ENCODE data around the gene SMOC2.

The SMOC2 gene

GRCh38 chr6:168415098-168415992 is 25.6 kb upstream of the SMOC2 start:
- DNase-seq: no peak

DNA sequence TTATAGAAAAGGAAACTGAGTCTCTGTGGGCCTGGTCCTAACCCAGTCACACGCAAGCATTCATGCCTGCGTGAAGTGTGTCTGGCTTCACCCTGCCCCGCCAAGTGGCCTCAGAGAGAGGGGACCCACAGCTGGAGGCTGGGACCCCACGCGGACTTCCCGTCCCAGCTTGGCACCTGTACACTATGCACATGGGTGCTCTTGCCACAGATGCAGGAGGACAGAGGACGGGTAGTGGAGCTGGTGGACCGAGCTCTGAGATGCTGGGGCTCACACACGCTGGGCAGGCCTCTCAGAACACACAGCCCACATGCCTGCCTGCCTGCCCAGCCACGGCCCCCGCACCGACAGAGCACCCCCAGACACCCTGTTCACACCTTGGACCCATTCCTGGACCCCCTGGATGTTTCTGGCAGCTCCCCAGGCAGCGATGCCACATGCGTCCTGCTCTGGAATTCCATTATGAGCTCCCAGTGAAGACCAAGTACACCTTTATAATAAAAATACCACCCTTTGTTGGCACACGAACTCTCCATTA is 24.9 kb upstream of the SMOC2 start:
- no peak for DNase-seq

GRCh38 chr6:168416531-168416930 is 24.5 kb upstream of the SMOC2 start:
- DNase-seq: no peak

- no peak for DNase-seq
Measured at GRCh38 chr6:168417191-168417590, 23.8 kb upstream of the SMOC2 start.

DNA sequence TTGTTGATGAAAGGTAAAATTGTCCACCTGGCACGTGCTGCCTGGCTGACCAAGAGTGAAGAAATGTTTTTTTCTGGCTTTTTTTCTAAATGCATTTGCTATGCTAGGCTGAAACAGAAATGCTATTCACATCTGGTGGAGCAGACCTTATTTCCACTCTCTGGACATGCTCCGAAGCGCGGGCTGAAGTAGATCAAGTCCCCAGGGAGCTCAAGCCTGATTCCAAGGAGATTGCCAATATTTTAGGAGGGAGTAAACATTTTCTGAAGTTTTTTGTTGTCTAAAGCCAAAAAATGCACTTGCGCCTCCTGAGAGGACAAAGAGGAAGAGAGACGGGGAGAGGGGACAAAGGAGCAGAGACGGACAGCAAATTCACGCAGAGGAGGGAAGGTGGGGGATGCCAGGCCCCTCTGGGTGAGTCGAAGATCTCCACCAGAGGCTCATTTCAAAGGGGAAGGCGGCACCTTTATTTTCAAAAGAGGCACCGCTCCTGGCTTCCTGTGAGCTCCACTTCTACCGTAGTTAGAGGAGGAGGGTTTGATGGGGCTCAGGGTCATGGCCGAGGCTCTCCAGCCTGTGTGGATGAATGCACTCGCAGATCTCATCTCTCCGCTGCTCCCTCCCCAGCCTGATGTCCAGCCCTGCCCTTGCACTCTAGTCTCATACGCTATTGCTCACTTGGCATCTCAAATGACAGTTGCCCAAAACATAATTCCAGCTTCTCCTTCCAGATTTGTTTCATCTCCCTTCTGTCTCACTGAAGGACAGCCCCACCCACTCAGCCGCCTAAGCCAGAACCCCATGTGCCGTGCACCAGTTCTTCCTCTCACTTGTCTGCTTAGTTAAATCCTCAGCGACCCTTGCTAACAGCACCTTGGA is 23.1 kb upstream of the SMOC2 start:
- no peak for DNase-seq

DNA sequence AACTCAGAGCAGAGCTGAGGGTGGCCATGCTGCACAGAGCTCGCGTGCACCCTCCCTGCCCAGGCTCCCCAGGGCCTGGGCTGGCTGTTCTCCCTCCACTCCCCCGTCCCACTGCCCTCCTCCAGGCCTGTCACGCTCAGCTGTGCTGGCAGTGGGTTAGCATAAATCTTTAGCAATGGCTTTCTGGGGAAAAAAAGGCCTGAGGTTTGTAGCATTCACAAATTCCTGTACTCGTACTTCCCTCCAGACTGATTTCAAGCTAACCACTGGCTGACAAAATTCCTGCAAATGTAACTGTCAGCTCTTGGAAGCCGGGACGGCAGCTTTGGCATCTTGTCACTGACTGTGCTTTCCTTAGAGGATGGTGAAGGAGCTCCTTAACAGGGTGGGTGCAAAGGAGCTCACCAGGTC is 22.3 kb upstream of the SMOC2 start:
- DNase-seq: no peak

DNA sequence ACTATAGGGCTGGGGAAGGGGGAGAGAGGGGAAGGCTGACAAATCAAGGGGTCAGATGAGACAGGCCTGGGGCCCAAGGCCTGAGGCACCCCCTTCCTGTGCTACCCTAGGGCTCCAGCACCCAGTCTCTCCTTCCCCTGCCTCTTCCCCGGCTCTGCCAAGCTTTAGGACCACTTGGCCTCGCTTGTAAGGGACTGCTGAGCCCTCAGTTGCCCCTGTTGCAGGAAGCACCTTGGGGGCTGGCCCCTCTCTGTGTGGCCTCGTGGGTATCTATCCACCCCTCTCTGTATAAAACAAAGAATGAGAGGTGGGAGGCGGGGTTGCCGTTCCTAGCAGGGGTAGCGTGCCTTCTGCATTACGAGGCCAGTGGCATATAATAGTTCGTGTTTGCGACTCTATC is 21.4 kb upstream of the SMOC2 start:
- no peak for DNase-seq

- no peak for DNase-seq
Measured at GRCh38 chr6:168420084-168420483, 20.9 kb upstream of the SMOC2 start.

- no peak for DNase-seq
Measured at GRCh38 chr6:168420706-168421105, 20.3 kb upstream of the SMOC2 start.

- no peak for DNase-seq
Measured at GRCh38 chr6:168427184-168427583, 13.8 kb upstream of the SMOC2 start.

DNA sequence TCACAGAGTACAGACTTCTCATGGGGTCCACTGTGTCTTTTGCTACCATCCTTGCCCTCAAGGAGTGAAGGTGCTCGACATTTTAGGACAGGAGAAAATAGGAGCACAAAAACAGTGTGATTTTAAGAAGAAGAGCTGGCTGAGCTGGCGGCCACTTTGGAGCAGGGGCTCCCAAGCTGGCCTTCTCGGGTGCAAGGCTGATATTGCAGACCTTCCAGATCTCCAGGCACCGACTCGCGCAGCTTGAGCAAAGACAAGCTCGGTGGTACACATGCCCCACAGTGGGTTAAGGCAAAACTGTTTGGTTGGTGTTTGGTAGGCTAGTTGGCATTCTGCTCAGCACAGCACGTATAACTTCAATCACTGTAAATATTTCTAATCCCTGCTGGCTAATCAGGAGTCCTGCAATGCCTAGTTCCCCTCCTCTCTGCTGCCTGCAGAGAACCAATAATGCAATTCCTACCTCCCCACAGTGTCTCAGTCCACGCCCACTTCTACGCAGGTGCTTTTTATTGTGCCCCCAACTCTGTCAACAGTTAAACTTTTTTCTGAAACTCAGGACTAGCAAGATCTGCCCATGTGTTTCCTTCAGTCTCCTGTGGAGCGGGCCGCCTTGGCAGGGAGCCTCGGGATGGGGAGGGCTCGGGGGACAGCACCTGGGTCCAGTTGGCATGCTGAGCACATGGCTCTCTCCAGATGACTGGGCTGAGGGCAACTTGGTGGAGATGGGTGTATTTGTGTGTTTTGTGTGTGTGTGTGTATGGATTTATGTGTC is 12.7 kb upstream of the SMOC2 start:
- no peak for DNase-seq

DNA sequence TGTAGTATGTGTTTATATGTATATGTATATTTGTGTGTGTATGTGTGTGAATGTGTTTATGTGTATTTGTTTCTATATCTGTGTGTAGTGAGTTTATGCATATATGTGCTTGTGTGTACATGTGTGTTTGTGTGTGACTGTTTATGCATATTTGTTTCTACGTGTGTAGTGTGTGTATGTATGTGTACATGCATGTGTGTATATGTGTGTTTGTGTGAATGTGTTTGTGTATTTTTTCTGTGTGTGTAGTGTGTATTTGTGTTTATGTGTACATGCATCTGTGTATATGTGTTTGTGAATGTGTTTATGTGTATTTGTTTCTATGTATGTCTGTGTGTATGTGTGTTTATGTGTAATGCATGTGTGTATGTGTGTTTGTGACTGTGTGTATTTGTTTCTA is 12.1 kb upstream of the SMOC2 start:
- no peak for DNase-seq

- no peak for DNase-seq
Measured at GRCh38 chr6:168432196-168432595, 8.8 kb upstream of the SMOC2 start.

DNA sequence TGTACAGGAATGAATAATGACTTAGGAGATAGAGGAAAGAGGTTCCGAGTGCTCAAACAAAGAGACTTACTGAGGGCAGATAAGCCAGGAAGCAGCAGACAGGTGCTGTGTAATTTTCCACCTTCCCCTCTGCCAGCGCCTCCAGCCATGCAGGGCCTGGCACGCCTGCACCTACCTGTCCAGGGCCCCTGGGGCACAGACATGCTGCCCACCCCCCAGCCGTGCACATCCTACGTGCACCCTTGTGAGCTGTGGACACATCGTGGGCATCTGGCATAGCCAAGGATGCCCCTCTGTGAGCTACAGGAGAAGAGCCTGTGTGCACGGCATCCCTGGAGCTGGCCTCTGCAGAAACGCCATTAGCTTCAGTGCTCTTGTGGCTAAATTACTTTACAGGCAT is 7.1 kb upstream of the SMOC2 start:
- no peak for DNase-seq

GRCh38 chr6:168434505-168434904 is 6.5 kb upstream of the SMOC2 start:
- DNase-seq: no peak

GRCh38 chr6:168437751-168438150 is 3.2 kb upstream of the SMOC2 start:
- DNase-seq: no peak

- no peak for DNase-seq
Measured at GRCh38 chr6:168438783-168439520, 2.0 kb upstream of the SMOC2 start.

DNA sequence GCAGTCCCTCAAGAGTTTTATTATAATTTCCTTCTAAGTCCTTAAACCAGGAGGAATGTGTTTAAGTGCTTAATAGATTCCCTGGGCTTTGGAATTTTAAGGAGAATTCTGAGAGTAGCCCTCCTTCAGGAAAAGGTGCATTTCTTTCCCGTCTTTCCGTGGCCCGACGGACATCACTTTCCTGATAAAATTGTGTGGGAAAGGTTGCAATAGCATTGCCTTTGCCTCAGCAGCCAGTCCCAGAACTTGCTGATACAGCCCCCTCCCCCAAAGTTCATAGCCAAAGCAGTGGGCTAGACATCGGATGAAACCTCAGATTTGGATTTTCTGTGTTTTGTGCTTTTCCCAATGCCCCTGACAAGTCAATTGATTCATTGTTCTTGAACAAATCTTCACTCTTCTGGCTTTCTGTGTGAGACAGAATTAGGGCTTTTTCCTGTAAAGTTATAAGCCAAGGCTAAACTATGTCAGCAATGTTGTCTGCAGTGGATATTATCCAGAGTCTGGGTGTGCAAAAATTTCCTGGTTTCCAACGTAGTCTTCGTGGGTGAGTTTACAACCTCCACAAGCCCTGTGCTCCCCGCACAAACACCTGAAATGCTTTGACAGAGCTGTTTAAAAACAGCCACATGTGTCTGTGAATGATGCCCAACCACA is 1.1 kb upstream of the SMOC2 start:
- DNase-seq: no peak

- no peak for DNase-seq
Measured at GRCh38 chr6:168441434-168442391, 729 bp downstream of the SMOC2 start.

DNA sequence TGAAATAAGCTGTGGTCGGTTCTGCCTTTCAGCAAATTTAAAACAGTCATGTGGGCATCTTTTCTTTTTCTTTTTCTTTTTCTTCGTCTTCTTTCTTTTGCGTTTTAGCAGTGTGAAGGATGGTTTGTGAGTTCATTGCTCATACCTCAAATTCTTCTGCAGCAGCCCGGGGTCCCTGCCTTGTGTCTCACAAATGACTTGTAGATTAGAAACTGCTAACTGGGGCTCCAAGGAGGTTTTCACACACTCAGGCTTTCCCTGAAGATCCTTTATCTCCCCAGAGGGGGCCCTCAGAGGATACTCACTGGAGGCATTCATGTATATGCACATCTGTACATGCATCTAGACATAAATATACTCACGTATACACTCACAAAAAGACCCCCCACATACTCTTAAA is 1.7 kb downstream of the SMOC2 start:
- no peak for DNase-seq

Measured in KG1 (cell line).